Upper lobe of left lung (tissue), 4 donors: ENCODE results near the gene CCDC78.

Experiments used
- CTCF ChIP-seq, 6 experiments: fragments of 450-650 bp in 4 of 6; fragments of 200-600 bp in 2 of 6; sonication (generic) in 2 of 6; IDR thresholded peaks; one replicate each; pipeline ENCODE4 v1.5.1; 2016 to 2019; ENCODE audit warnings: antibody characterized with exemption in 6 of 6
- EP300 ChIP-seq, 4 donors: sonication (generic); formaldehyde crosslinking; IDR thresholded peaks; one replicate each; pipeline ENCODE4 v1.5.1; 2017; ENCODE audit warnings: antibody characterized with exemption in 4 of 4, control low read depth in 2 of 4
- POLR2A ChIP-seq, 4 donors: fragments of 450-650 bp; IDR thresholded peaks; one replicate each; pipeline ENCODE4 v1.5.1; 2016 to 2017; ENCODE audit warnings: antibody characterized with exemption in 4 of 4, mild to moderate bottlenecking in 2 of 4
- POLR2AphosphoS5 ChIP-seq, 2 donors: sonication (generic); formaldehyde crosslinking; IDR thresholded peaks; one replicate each; pipeline ENCODE4 v1.5.1; 2017; ENCODE audit warnings: antibody characterized with exemption in 2 of 2

DNA sequence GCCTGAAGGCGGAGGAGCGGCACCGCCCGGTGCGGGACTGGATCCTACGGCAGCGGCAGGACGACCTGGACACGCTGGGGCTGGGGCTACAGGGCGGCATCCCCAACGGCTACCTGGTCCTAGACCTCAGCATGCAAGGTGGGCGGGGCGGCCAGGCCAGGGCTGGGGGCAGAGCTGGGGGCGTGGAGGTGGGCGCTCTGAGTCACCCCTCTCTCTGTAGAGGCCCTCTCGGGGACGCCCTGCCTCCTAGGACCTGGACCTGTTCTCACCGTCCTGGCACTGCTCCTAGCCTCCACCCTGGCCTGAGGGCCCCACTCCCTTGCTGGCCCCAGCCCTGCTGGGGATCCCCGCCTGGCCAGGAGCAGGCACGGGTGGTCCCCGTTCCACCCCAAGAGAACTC, 42.2 kb upstream of the CCDC78 start:
- TF ChIP-seq CTCF (IDR thresholded peaks at IDR 0.05), result no peak
- no peak for TF ChIP-seq POLR2A (IDR thresholded peaks at IDR 0.05)
- TF ChIP-seq EP300 (IDR thresholded peaks at IDR 0.05), result no peak
- TF ChIP-seq POLR2AphosphoS5 (IDR thresholded peaks at IDR 0.05), result no peak
